ENCODE data around the gene WDR35.

DNA sequence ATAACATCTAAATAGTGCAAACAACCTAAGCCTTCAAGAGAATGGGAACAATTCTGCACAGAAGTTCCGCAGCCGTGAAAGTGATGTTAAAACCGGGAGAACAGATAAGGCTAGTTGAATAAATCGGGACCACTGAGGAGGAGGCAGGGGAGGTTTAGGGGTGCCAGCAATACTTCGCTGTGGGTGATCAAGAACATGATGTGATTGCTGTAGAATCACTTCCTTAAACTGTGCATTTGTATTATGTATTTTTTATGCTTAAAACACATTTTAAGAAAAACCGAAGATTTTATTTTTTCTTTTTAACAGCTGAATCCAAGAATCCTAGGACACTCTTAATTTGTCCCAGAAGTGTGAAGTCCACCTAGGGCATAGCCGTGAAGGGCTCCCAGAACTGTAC is 121.7 kb downstream of the WDR35 start:
- TF ChIP-seq POLR2A (IDR thresholded peaks at IDR 0.05; ENCODE audit: low read length) (no peak), GATA1 (IDR thresholded peaks at IDR 0.05; ENCODE audit: low read depth, low read length) (no peak)
